Neuronal stem cell (in vitro differentiated cells): Measurements from ENCODE around the gene SLC6A1.

Source experiments
- DNase-seq: peaks from one replicate; pipeline ENCODE4 v3.0.0-alpha.2; 2013; ENCODE audit warnings: low spot score
- H2AFZ ChIP-seq: one replicate; pipeline ENCODE4 v1.6.1; 2013; ENCODE audit warnings: mild to moderate bottlenecking, low read length, inconsistent platforms
- H2AK5ac ChIP-seq: 2 replicates; pipeline ENCODE4 v1.6.1; 2013; ENCODE audit warnings: low read depth, mild to moderate bottlenecking, inconsistent platforms, low read length, moderate library complexity, mixed read lengths
- H2BK120ac ChIP-seq: 2 replicates; pipeline ENCODE4 v1.6.1; 2013; ENCODE audit warnings: low read depth, mild to moderate bottlenecking, inconsistent platforms, low read length, moderate library complexity, mixed read lengths
- H2BK12ac ChIP-seq: one replicate; pipeline ENCODE4 v1.6.1; 2013; ENCODE audit warnings: low read length, inconsistent platforms
- H2BK15ac ChIP-seq: 2 replicates; pipeline ENCODE4 v1.6.1; 2013; ENCODE audit warnings: mild to moderate bottlenecking, low read length, inconsistent platforms, mixed read lengths
- H2BK5ac ChIP-seq: one replicate; pipeline ENCODE4 v1.6.1; 2013; ENCODE audit warnings: inconsistent platforms, mild to moderate bottlenecking, low read length, moderate library complexity
- H3K14ac ChIP-seq: one replicate; pipeline ENCODE4 v1.6.1; 2013; ENCODE audit warnings: low read length, inconsistent platforms
- H3K18ac ChIP-seq: 2 replicates; pipeline ENCODE4 v1.6.1; 2013; ENCODE audit warnings: low read length, inconsistent platforms
- H3K23ac ChIP-seq: 2 replicates; pipeline ENCODE4 v1.6.1; 2013; ENCODE audit warnings: low read depth, mild to moderate bottlenecking, mixed read lengths, low read length, inconsistent platforms; ENCODE audit not compliant: poor library complexity
- H3K27ac ChIP-seq: replicated peaks from 3 replicates; pipeline ENCODE4 v1.5.1; 2013; ENCODE audit warnings: low read length, inconsistent platforms
- H3K27me3 ChIP-seq, 3 experiments: 2 replicates each; pipeline ENCODE4 v1.6.1; 2013; ENCODE audit warnings: low read length in 3 of 3, mild to moderate bottlenecking in 2 of 3, inconsistent platforms in 1 of 3, low read depth in 1 of 3, mixed read lengths in 1 of 3, moderate library complexity in 1 of 3; ENCODE audit not compliant: control insufficient read depth in 3 of 3, insufficient read depth in 3 of 3
- H3K36me3 ChIP-seq, 2 donors: replicated peaks in 1 of 2; 2 replicates each; pipeline ENCODE4 v1.6.1; 2013; ENCODE audit warnings: low read length in 2 of 2; ENCODE audit not compliant: control insufficient read depth in 2 of 2, insufficient read depth in 2 of 2
- H3K4ac ChIP-seq: 2 replicates; pipeline ENCODE4 v1.6.1; 2013; ENCODE audit warnings: inconsistent platforms, mild to moderate bottlenecking, low read length, moderate library complexity
- H3K4me1 ChIP-seq, 2 donors: 1 replicate in 1 of 2; 2 replicates in 1 of 2; pipeline ENCODE4 v1.6.1; 2013; ENCODE audit warnings: low read length in 2 of 2, low read depth in 1 of 2; ENCODE audit not compliant: control insufficient read depth in 2 of 2, insufficient read depth in 1 of 2
- H3K4me2 ChIP-seq: one replicate; pipeline ENCODE4 v1.6.1; 2013; ENCODE audit warnings: mild to moderate bottlenecking, low read length, inconsistent platforms; ENCODE audit not compliant: insufficient read depth, poor library complexity, severe bottlenecking
- H3K4me3 ChIP-seq, 2 donors: 2 replicates each; pipeline ENCODE4 v1.5.1; 2013; ENCODE audit warnings: low read length in 2 of 2, mild to moderate bottlenecking in 2 of 2, inconsistent platforms in 1 of 2, moderate library complexity in 1 of 2
- H3K79me1 ChIP-seq: one replicate; pipeline ENCODE4 v1.6.1; 2013; ENCODE audit warnings: low read depth, mild to moderate bottlenecking, inconsistent platforms, low read length, moderate library complexity
- H3K9ac ChIP-seq: one replicate; pipeline ENCODE4 v1.6.1; 2013; ENCODE audit warnings: mild to moderate bottlenecking, low read depth, low read length, inconsistent platforms; ENCODE audit not compliant: poor library complexity
- H3K9me3 ChIP-seq, 2 donors: replicated peaks in 1 of 2; 2 replicates each; pipeline versions ENCODE3 to v1.6.1; 2013; ENCODE audit warnings: low read length in 2 of 2, mild to moderate bottlenecking in 2 of 2, inconsistent platforms in 1 of 2, low read depth in 1 of 2, mixed read lengths in 1 of 2, moderate library complexity in 1 of 2; ENCODE audit not compliant: control insufficient read depth in 2 of 2, insufficient read depth in 1 of 2
- H4K8ac ChIP-seq: one replicate; pipeline ENCODE4 v1.6.1; 2013; ENCODE audit warnings: low read depth, mild to moderate bottlenecking, inconsistent platforms, low read length, moderate library complexity
- H4K91ac ChIP-seq: one replicate; pipeline ENCODE4 v1.6.1; 2013; ENCODE audit warnings: low read length, low read depth, mild to moderate bottlenecking, inconsistent platforms; ENCODE audit not compliant: poor library complexity
- WGBS, 2 donors: extraction: QIAGEN DNeasy Blood & Tissue Kit; methylation state at CpG; one replicate each; pipeline ENCODE4 v1.1.7; 2013; ENCODE audit warnings: missing lambda C conversion rate in 2 of 2, mixed read lengths in 1 of 2; ENCODE audit not compliant: insufficient read length in 2 of 2, insufficient replicate concordance in 1 of 2; ENCODE audit errors: extremely low coverage in 2 of 2; 5-methylcytosine and 5-hydroxymethylcytosine counted together

SLC6A1 gene

DNA sequence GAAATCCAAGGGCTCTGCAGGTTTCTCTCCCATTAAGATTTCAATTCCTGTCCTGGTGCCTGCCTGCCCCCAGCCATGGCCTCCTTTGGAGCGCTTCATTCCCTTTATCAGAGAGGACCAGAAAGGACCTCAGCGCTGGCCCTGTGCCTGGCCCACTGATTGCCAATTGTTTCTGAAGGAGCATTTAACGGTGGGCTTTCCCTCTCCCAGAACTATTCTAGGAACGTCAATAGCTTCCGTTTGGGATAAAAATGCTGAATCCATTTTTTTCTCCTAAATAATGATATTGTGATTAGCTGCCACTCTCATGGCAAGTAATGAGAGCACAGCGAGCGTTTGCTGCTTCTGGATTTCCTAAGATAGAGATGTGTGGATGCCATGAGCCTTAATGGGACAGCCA lies 12.2 kb upstream of the SLC6A1 start:
- H4K91ac ChIP-seq, result no peak overlapping the region
- DNase-seq, result no peak
- WGBS, 2 donors, result no CpG with 5 or more reads among the region's 7 CpGs
- H3K4me2 ChIP-seq, result no peak overlapping the region
- H3K9ac ChIP-seq, result no peak overlapping the region
- H3K18ac ChIP-seq, result peak overlapping the region; percentile 11
- H3K27me3 ChIP-seq, result no peaks in the 10 kb centered on the region
- H3K36me3 ChIP-seq, result no peaks in the 10 kb centered on the region
- no peaks in the 10 kb centered on the region for H3K9me3 ChIP-seq
- no peak overlapping the region for H2BK5ac ChIP-seq
- no peak overlapping the region for H3K27ac ChIP-seq
- H2BK12ac ChIP-seq, result no peak overlapping the region
- H2AK5ac ChIP-seq, result no peak overlapping the region
- H3K4ac ChIP-seq, result no peak overlapping the region
- no peak overlapping the region for H4K8ac ChIP-seq
- no peak overlapping the region for H3K14ac ChIP-seq
- H2AFZ ChIP-seq, result no peak overlapping the region
- no peak overlapping the region for H2BK15ac ChIP-seq
- no peak overlapping the region for H3K23ac ChIP-seq
- H3K4me3 ChIP-seq, result no peak overlapping the region
- no peak overlapping the region for H2BK120ac ChIP-seq
- H3K79me1 ChIP-seq, result no peaks in the 10 kb centered on the region
- peaks cover 0 to 7% of the 10 kb centered on the region in 2 donors for H3K4me1 ChIP-seq

DNA sequence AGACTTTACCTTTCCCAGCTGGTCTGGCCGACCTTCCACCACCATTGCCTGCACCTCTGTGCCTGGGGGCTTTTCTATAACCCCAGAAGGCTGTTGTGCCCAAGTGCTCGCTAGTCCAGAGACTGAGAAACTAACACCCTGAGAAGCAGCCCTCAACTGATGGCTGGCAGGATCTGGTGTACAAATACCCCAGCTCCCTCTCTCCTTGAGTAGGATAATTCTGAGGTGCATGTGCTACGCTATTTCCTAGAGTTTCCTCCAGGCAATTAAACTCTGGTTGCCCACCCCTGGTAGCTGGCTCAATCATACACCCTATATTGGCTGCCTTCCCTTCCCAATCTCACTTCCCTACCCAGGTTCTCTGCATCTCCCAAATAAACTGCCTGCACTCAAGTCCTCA lies 11.5 kb upstream of the SLC6A1 start:
- no peak for DNase-seq
- WGBS, 2 donors, result no CpG with 5 or more reads among the region's 3 CpGs
- H3K27ac ChIP-seq, result no peak overlapping the region

GRCh38 chr3:10981961-10982360 lies 10.6 kb upstream of the SLC6A1 start:
- no peak overlapping the region for H2BK15ac ChIP-seq
- H3K23ac ChIP-seq, result no peak overlapping the region

More for the DNA sequence above, 11.5 kb upstream of the SLC6A1 start:
- no peak overlapping the region for H2BK12ac ChIP-seq
- no peak overlapping the region for H3K18ac ChIP-seq
- H3K23ac ChIP-seq, result no peak overlapping the region
- H3K9ac ChIP-seq, result no peak overlapping the region
- no peak overlapping the region for H3K14ac ChIP-seq
- no peaks in the 10 kb centered on the region for H3K27me3 ChIP-seq
- H3K36me3 ChIP-seq, result no peaks in the 10 kb centered on the region
- H3K79me1 ChIP-seq, result no peaks in the 10 kb centered on the region
- no peak overlapping the region for H4K8ac ChIP-seq
- no peak overlapping the region for H2AFZ ChIP-seq
- H2BK120ac ChIP-seq, result no peak overlapping the region
- no peaks in the 10 kb centered on the region for H3K9me3 ChIP-seq
- no peak overlapping the region for H3K4me2 ChIP-seq
- no peak overlapping the region for H4K91ac ChIP-seq
- H3K4me1 ChIP-seq, result peaks cover 0 to 7% of the 10 kb centered on the region in 2 donors
- H2BK5ac ChIP-seq, result no peak overlapping the region
- H2BK15ac ChIP-seq, result no peak overlapping the region
- no peak overlapping the region for H3K4me3 ChIP-seq
- no peak overlapping the region for H2AK5ac ChIP-seq
- H3K4ac ChIP-seq, result no peak overlapping the region

DNA sequence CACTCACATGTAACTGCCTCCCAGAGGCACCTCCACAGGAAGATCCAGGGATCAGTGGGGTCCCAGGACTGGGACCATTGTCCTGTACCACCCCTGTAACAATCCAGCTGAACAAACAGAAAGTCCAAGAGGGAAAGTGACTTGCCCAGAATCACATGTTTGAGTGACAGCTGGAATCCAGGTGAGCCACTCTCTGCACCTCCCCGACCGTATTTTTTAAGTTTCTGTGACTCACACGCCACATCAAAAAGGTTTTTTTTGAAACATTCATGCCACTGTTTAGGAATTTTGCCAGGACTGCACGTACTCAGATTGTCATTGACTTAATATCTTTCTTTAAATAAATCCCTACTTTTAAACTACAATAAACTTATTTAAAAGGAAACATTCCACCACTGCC lies 9.8 kb upstream of the SLC6A1 start:
- no peaks in the 10 kb centered on the region for H3K27me3 ChIP-seq
- H3K36me3 ChIP-seq, result no peaks in the 10 kb centered on the region
- no peak overlapping the region for H4K8ac ChIP-seq
- H3K27ac ChIP-seq, result no peak overlapping the region
- no peak overlapping the region for H2AFZ ChIP-seq
- no peak overlapping the region for H3K18ac ChIP-seq
- H3K9me3 ChIP-seq, result no peaks in the 10 kb centered on the region
- no peak overlapping the region for H3K9ac ChIP-seq
- H3K4me3 ChIP-seq, result no peak overlapping the region
- no peak for DNase-seq
- H3K14ac ChIP-seq, result no peak overlapping the region
- no peak overlapping the region for H2BK120ac ChIP-seq
- no CpG with 5 or more reads among the region's 4 CpGs for WGBS, 2 donors
- H2BK5ac ChIP-seq, result no peak overlapping the region
- no peak overlapping the region for H3K4me2 ChIP-seq
- H2BK15ac ChIP-seq, result no peak overlapping the region
- H2AK5ac ChIP-seq, result no peak overlapping the region
- H3K4me1 ChIP-seq, result peaks cover 0 to 5% of the 10 kb centered on the region in 2 donors
- H4K91ac ChIP-seq, result no peak overlapping the region
- H3K4ac ChIP-seq, result no peak overlapping the region
- H3K23ac ChIP-seq, result no peak overlapping the region
- no peaks in the 10 kb centered on the region for H3K79me1 ChIP-seq
- H2BK12ac ChIP-seq, result no peak overlapping the region

More at GRCh38 chr3:10981961-10982360, 10.6 kb upstream of the SLC6A1 start:
- no CpG with 5 or more reads among the region's 5 CpGs for WGBS, 2 donors
- DNase-seq, result no peak
- Histone ChIP-seq H2AFZ (no peak overlapping the region), H2BK120ac (no peak overlapping the region), H3K4me2 (no peak overlapping the region), H3K27me3 (no peaks in the 10 kb centered on the region), H2BK12ac (no peak overlapping the region), H3K36me3 (no peaks in the 10 kb centered on the region), H3K14ac (no peak overlapping the region), H3K4ac (no peak overlapping the region), H3K79me1 (no peaks in the 10 kb centered on the region), H2AK5ac (no peak overlapping the region), H3K27ac (no peak overlapping the region), H3K4me1 (peaks cover 0 to 7% of the 10 kb centered on the region in 2 donors), H4K8ac (no peak overlapping the region), H3K18ac (no peak overlapping the region), H3K4me3 (no peak overlapping the region), H2BK5ac (no peak overlapping the region), H4K91ac (no peak overlapping the region), H3K9ac (no peak overlapping the region), H3K9me3 (no peaks in the 10 kb centered on the region)
